Neural progenitor cell (in vitro differentiated cells): ENCODE measurements around the gene STARD6.

Source experiments
- EZH2 ChIP-seq: fragments of 200-600 bp; sonication (generic); IDR thresholded peaks from 2 replicates; pipeline ENCODE4 v1.6.1; 2017; ENCODE audit warnings: antibody characterized with exemption, mild to moderate bottlenecking, moderate library complexity
- TF ChIP-seq, protein P1 (sequence below): fragments of 200-600 bp; sonication (generic); IDR thresholded peaks from 2 replicates; pipeline ENCODE4 v1.5.1; 2017; ENCODE audit warnings: antibody characterized with exemption, mild to moderate bottlenecking

DNA sequence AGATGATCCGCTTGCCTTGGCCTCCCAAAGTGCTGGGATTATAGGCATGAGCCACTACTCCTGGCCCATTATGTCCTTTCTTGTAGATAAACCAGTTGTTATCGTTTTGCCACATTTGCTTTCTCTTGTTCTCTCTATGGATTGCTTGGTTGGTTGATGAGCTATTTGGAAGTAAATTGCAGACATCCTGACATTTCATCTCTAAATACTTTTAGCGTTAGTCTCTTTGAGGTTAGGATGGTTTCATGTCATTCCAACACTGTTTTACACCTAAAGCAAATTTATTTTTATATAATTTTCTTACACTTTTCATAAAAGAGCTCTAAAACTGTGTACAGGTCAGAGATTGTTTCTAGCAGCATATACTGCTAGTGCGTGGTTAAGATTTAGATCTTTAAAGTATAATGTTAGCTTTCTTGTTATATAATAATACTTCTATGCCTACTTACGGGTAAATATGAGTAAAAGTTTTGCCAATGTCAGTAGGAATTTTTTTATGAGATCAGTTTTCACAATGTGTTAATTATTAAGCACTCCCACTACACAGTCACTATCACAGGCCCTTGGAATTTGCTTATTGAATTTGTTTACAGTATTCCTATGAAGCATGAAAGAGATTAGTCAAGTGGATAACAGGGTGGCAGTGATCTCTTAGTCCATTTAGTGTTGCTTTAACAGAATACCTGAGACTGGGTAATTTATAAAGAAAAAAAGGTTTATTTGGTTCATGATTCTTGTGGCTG lies 78.0 kb downstream of the STARD6 start:
- TF ChIP-seq, protein P1, sequence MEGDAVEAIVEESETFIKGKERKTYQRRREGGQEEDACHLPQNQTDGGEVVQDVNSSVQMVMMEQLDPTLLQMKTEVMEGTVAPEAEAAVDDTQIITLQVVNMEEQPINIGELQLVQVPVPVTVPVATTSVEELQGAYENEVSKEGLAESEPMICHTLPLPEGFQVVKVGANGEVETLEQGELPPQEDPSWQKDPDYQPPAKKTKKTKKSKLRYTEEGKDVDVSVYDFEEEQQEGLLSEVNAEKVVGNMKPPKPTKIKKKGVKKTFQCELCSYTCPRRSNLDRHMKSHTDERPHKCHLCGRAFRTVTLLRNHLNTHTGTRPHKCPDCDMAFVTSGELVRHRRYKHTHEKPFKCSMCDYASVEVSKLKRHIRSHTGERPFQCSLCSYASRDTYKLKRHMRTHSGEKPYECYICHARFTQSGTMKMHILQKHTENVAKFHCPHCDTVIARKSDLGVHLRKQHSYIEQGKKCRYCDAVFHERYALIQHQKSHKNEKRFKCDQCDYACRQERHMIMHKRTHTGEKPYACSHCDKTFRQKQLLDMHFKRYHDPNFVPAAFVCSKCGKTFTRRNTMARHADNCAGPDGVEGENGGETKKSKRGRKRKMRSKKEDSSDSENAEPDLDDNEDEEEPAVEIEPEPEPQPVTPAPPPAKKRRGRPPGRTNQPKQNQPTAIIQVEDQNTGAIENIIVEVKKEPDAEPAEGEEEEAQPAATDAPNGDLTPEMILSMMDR, result no peak
- no peak for TF ChIP-seq EZH2
